ENCODE results near the gene RNASEH2B. TPM values are rescaled to one million over a fixed set of nuclear protein-coding genes. Genes with fewer than 3 reads are reported as not detected.

The RNASEH2B gene
- total RNA-seq, 1 experiment from 2014 or later, result 33.3 TPM

DNA sequence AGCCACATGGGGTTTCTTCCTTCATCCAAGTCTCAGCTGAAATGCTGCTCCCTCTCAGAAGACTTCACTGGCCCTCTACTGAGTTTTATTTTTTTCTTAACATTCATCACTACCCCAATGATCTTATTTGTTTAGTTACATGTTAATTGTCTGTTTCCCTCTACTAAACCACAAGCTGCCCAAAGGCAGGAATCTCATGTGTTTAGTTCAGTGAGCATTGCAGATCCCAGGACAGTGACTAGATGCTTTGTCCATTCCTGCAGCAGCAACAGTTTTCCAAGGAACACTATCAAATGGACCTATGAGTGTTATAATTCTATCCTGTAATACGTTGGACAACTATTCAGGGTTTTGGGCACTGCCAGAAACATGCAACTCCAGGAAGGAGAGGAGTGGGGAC lies 93.1 kb downstream of the RNASEH2B start:
- Mint-ChIP-seq H3K27me3 (ENCODE audit: low read depth) (peaks cover 7% of the 10 kb centered on the region), H3K27ac (no peak overlapping the region), H3K36me3 (no peaks in the 10 kb centered on the region), H3K4me3 (no peak overlapping the region), H3K9me3 (no peaks in the 10 kb centered on the region), H3K4me1 (peaks cover 26% of the 10 kb centered on the region)
- TF ChIP-seq, protein P1, sequence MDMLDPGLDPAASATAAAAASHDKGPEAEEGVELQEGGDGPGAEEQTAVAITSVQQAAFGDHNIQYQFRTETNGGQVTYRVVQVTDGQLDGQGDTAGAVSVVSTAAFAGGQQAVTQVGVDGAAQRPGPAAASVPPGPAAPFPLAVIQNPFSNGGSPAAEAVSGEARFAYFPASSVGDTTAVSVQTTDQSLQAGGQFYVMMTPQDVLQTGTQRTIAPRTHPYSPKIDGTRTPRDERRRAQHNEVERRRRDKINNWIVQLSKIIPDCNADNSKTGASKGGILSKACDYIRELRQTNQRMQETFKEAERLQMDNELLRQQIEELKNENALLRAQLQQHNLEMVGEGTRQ (CRISPR knock-in tag; IDR thresholded peaks at IDR 0.05), result no peak
- no peak for TF ChIP-seq ETV6 (CRISPR knock-in tag; IDR thresholded peaks at IDR 0.05)
- no peak for TF ChIP-seq MYBL2 (CRISPR knock-in tag; IDR thresholded peaks at IDR 0.05)
- TF ChIP-seq, protein P2, sequence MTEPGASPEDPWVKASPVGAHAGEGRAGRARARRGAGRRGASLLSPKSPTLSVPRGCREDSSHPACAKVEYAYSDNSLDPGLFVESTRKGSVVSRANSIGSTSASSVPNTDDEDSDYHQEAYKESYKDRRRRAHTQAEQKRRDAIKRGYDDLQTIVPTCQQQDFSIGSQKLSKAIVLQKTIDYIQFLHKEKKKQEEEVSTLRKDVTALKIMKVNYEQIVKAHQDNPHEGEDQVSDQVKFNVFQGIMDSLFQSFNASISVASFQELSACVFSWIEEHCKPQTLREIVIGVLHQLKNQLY (CRISPR knock-in tag; IDR thresholded peaks at IDR 0.05), result no peak
- no peak for TF ChIP-seq KAT7 (CRISPR knock-in tag; IDR thresholded peaks at IDR 0.05; ENCODE audit: borderline replicate concordance)
- TF ChIP-seq ELF4 (CRISPR knock-in tag; IDR thresholded peaks at IDR 0.05; ENCODE audit: low read depth), result no peak
- no peak for TF ChIP-seq JUN (CRISPR knock-in tag; IDR thresholded peaks at IDR 0.05)
- TF ChIP-seq, protein P3, sequence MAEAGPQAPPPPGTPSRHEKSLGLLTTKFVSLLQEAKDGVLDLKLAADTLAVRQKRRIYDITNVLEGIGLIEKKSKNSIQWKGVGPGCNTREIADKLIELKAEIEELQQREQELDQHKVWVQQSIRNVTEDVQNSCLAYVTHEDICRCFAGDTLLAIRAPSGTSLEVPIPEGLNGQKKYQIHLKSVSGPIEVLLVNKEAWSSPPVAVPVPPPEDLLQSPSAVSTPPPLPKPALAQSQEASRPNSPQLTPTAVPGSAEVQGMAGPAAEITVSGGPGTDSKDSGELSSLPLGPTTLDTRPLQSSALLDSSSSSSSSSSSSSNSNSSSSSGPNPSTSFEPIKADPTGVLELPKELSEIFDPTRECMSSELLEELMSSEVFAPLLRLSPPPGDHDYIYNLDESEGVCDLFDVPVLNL (CRISPR knock-in tag; IDR thresholded peaks at IDR 0.05; ENCODE audit: borderline replicate concordance, low read depth), result no peak
- TF ChIP-seq, protein P4, sequence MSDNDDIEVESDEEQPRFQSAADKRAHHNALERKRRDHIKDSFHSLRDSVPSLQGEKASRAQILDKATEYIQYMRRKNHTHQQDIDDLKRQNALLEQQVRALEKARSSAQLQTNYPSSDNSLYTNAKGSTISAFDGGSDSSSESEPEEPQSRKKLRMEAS (CRISPR knock-in tag; IDR thresholded peaks at IDR 0.05), result no peak
- no peak for TF ChIP-seq TCF7 (CRISPR knock-in tag; IDR thresholded peaks at IDR 0.05; ENCODE audit: low read depth)
- TF ChIP-seq, protein P5, sequence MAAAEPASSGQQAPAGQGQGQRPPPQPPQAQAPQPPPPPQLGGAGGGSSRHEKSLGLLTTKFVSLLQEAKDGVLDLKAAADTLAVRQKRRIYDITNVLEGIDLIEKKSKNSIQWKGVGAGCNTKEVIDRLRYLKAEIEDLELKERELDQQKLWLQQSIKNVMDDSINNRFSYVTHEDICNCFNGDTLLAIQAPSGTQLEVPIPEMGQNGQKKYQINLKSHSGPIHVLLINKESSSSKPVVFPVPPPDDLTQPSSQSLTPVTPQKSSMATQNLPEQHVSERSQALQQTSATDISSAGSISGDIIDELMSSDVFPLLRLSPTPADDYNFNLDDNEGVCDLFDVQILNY (CRISPR knock-in tag; IDR thresholded peaks at IDR 0.05), result no peak
- TF ChIP-seq, protein P6, sequence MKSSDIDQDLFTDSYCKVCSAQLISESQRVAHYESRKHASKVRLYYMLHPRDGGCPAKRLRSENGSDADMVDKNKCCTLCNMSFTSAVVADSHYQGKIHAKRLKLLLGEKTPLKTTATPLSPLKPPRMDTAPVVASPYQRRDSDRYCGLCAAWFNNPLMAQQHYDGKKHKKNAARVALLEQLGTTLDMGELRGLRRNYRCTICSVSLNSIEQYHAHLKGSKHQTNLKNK (CRISPR knock-in tag; IDR thresholded peaks at IDR 0.05), result no peak
- no peak for TF ChIP-seq ZNF396 (CRISPR knock-in tag; IDR thresholded peaks at IDR 0.05; ENCODE audit: borderline replicate concordance)
- POLR2A ChIA-PET, result no interaction called here
- DNase-seq (ENCODE audit: low spot score) (no peak), ATAC-seq (no peak)
- CTCF ChIA-PET, result no interaction called here

DNA sequence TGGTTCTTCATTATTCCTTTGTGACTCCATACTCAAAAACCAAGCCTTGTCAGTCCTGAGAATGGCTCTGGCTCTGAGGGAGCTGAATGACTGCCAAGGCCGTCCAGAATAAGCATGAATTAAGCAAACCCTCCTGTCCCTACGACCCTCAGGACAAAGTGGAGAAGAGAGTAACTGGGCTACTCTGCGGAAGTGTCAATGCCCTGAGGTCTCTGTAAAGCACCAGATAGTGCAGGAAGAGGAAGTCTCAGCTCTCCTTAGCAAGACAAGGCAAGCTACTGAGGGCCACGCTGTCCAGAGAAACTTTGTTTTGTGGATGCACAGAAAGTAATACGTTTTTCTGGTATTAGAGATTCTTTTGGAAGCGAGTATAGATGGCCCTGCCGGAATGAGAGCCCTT lies 94.1 kb downstream of the RNASEH2B start:
- Mint-ChIP-seq H3K9me3 (no peaks in the 10 kb centered on the region), H3K36me3 (no peaks in the 10 kb centered on the region), H3K27ac (no peak overlapping the region), H3K4me3 (no peak overlapping the region), H3K4me1 (peaks cover 26% of the 10 kb centered on the region), H3K27me3 (ENCODE audit: low read depth) (peaks cover 7% of the 10 kb centered on the region)
- ChIA-PET CTCF (no interaction called here), POLR2A (interaction anchor here (1.9 kb wide), 1 partner anchor 10 kb away, joined by 4 read pairs; no protein-coding TSS in a partner anchor)
- no peak for ATAC-seq
- no peak for DNase-seq (ENCODE audit: low spot score)
- no peak for TF ChIP-seq JUN (CRISPR knock-in tag; IDR thresholded peaks at IDR 0.05)
- TF ChIP-seq, protein P4 (CRISPR knock-in tag; IDR thresholded peaks at IDR 0.05), result no peak
- TF ChIP-seq, protein P5 (CRISPR knock-in tag; IDR thresholded peaks at IDR 0.05), result no peak
- no peak for TF ChIP-seq GTF2I (CRISPR knock-in tag; conservative IDR thresholded peaks at IDR 0.05)
- no peak for TF ChIP-seq KAT7 (CRISPR knock-in tag; IDR thresholded peaks at IDR 0.05; ENCODE audit: borderline replicate concordance)
- TF ChIP-seq RORB (CRISPR knock-in tag; IDR thresholded peaks at IDR 0.05), result no peak
- TF ChIP-seq TCF7 (CRISPR knock-in tag; IDR thresholded peaks at IDR 0.05; ENCODE audit: low read depth), result no peak
- no peak for TF ChIP-seq IRF2 (CRISPR knock-in tag; IDR thresholded peaks at IDR 0.05; ENCODE audit: borderline replicate concordance, low read depth)
- TF ChIP-seq EMX1 (CRISPR knock-in tag; IDR thresholded peaks at IDR 0.05), result no peak
- TF ChIP-seq FOXJ3 (CRISPR knock-in tag; IDR thresholded peaks at IDR 0.05; ENCODE audit: borderline replicate concordance), result no peak
- TF ChIP-seq, protein P7, sequence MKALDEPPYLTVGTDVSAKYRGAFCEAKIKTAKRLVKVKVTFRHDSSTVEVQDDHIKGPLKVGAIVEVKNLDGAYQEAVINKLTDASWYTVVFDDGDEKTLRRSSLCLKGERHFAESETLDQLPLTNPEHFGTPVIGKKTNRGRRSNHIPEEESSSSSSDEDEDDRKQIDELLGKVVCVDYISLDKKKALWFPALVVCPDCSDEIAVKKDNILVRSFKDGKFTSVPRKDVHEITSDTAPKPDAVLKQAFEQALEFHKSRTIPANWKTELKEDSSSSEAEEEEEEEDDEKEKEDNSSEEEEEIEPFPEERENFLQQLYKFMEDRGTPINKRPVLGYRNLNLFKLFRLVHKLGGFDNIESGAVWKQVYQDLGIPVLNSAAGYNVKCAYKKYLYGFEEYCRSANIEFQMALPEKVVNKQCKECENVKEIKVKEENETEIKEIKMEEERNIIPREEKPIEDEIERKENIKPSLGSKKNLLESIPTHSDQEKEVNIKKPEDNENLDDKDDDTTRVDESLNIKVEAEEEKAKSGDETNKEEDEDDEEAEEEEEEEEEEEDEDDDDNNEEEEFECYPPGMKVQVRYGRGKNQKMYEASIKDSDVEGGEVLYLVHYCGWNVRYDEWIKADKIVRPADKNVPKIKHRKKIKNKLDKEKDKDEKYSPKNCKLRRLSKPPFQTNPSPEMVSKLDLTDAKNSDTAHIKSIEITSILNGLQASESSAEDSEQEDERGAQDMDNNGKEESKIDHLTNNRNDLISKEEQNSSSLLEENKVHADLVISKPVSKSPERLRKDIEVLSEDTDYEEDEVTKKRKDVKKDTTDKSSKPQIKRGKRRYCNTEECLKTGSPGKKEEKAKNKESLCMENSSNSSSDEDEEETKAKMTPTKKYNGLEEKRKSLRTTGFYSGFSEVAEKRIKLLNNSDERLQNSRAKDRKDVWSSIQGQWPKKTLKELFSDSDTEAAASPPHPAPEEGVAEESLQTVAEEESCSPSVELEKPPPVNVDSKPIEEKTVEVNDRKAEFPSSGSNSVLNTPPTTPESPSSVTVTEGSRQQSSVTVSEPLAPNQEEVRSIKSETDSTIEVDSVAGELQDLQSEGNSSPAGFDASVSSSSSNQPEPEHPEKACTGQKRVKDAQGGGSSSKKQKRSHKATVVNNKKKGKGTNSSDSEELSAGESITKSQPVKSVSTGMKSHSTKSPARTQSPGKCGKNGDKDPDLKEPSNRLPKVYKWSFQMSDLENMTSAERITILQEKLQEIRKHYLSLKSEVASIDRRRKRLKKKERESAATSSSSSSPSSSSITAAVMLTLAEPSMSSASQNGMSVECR (CRISPR knock-in tag; IDR thresholded peaks at IDR 0.05; ENCODE audit: borderline replicate concordance), result no peak
- no peak for TF ChIP-seq ZNF232 (CRISPR knock-in tag; IDR thresholded peaks at IDR 0.05)
- no peak for TF ChIP-seq JAZF1 (CRISPR knock-in tag; IDR thresholded peaks at IDR 0.05)
- TF ChIP-seq, protein P8, sequence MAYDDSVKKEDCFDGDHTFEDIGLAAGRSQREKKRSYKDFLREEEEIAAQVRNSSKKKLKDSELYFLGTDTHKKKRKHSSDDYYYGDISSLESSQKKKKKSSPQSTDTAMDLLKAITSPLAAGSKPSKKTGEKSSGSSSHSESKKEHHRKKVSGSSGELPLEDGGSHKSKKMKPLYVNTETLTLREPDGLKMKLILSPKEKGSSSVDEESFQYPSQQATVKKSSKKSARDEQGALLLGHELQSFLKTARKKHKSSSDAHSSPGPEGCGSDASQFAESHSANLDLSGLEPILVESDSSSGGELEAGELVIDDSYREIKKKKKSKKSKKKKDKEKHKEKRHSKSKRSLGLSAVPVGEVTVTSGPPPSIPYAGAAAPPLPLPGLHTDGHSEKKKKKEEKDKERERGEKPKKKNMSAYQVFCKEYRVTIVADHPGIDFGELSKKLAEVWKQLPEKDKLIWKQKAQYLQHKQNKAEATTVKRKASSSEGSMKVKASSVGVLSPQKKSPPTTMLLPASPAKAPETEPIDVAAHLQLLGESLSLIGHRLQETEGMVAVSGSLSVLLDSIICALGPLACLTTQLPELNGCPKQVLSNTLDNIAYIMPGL (CRISPR knock-in tag; IDR thresholded peaks at IDR 0.05), result no peak
- no peak for TF ChIP-seq FOXP1 (CRISPR knock-in tag; IDR thresholded peaks at IDR 0.05; ENCODE audit: borderline replicate concordance)
